GM18909 (cell line): ENCODE data around the gene IL22RA1.

Experiments
- ATAC-seq: cut with Tn5 transposase; IDR thresholded peaks from one replicate; pipeline ENCODE4 v1.9.1; 2021; ENCODE audit warnings: mild to moderate bottlenecking; ENCODE audit not compliant: unreplicated experiment, poor library complexity

IL22RA1 gene

GRCh38 chr1:24168245-24168644 lies 25.3 kb upstream of the IL22RA1 start:
- no peak for ATAC-seq

GRCh38 chr1:24167008-24167407 lies 24.1 kb upstream of the IL22RA1 start:
- no peak for ATAC-seq

GRCh38 chr1:24165500-24165899 lies 22.6 kb upstream of the IL22RA1 start:
- ATAC-seq, result no peak

- no peak for ATAC-seq
Observed at GRCh38 chr1:24164004-24164403, 21.1 kb upstream of the IL22RA1 start.

GRCh38 chr1:24162201-24162600 lies 19.3 kb upstream of the IL22RA1 start:
- no peak for ATAC-seq

- no peak for ATAC-seq
Observed at GRCh38 chr1:24161270-24161669, 18.3 kb upstream of the IL22RA1 start.

- no peak for ATAC-seq
Observed at GRCh38 chr1:24159366-24159765, 16.4 kb upstream of the IL22RA1 start.

- no peak for ATAC-seq
Observed at GRCh38 chr1:24157918-24158481, 15.1 kb upstream of the IL22RA1 start.

GRCh38 chr1:24156542-24157260 lies 13.8 kb upstream of the IL22RA1 start:
- ATAC-seq, result no peak

- ATAC-seq, result no peak
Observed at GRCh38 chr1:24155011-24155782, 12.3 kb upstream of the IL22RA1 start.

- no peak for ATAC-seq
Observed at GRCh38 chr1:24154215-24154614, 11.3 kb upstream of the IL22RA1 start.

- ATAC-seq, result no peak
Observed at GRCh38 chr1:24152631-24153494, 9.9 kb upstream of the IL22RA1 start.

GRCh38 chr1:24151175-24151533 lies 8.2 kb upstream of the IL22RA1 start:
- no peak for ATAC-seq

- peak; percentile 64 for ATAC-seq
Observed at GRCh38 chr1:24150234-24151174, 7.6 kb upstream of the IL22RA1 start.

- ATAC-seq, result no peak
Observed at GRCh38 chr1:24149866-24150233, 6.9 kb upstream of the IL22RA1 start.

- ATAC-seq, result no peak
Observed at GRCh38 chr1:24147816-24148215, 4.9 kb upstream of the IL22RA1 start.

GRCh38 chr1:24147194-24147593 lies 4.3 kb upstream of the IL22RA1 start:
- no peak for ATAC-seq

- ATAC-seq, result no peak
Observed at GRCh38 chr1:24141311-24141997, 1.5 kb downstream of the IL22RA1 start.

- ATAC-seq, result no peak
Observed at GRCh38 chr1:24140741-24141181, 2.2 kb downstream of the IL22RA1 start.
